Right lobe of liver (tissue), 4 donors: ENCODE results near the gene INO80.

Experiments
- POLR2A ChIP-seq: fragments of 450-650 bp; IDR thresholded peaks from one replicate; pipeline ENCODE4 v1.6.1; 2017; ENCODE audit warnings: antibody characterized with exemption, mild to moderate bottlenecking
- TF ChIP-seq, protein P1 (sequence below), 4 donors: fragments of 200-600 bp in 3 of 4; fragments of 450-650 bp in 1 of 4; IDR thresholded peaks; one replicate each; pipeline versions ENCODE4 v1.5.1 to v1.8.0; 2016 to 2022; ENCODE audit warnings: antibody characterized with exemption in 4 of 4, mild to moderate bottlenecking in 2 of 4
- donor health status: DM: no; HTN: no; CAD: no.
- donor health status: DM: no; HTN: no; CAD: no.
- donor health status: DM: no; HTN: yes; CAD: no.

DNA sequence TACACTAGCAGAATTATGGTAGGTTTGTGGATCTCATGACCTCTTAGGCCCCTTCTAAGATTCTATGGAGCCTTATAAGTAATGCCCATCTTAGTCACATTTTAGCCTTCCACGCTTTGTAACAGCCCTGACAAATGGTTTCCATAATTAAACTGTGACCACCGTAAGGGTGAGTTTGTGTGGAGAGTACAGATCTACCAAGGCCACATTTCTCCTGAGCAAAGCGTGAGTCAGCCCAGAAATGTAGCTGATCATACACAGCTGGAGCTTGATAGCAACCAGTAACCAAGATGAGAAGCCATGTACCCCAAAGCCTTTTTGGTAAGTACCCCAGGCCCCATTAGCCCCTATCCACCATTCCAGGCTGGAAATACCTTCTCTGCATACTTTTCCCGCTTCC lies 131.1 kb downstream of the INO80 start:
- no peak for TF ChIP-seq POLR2A
- TF ChIP-seq, protein P1, sequence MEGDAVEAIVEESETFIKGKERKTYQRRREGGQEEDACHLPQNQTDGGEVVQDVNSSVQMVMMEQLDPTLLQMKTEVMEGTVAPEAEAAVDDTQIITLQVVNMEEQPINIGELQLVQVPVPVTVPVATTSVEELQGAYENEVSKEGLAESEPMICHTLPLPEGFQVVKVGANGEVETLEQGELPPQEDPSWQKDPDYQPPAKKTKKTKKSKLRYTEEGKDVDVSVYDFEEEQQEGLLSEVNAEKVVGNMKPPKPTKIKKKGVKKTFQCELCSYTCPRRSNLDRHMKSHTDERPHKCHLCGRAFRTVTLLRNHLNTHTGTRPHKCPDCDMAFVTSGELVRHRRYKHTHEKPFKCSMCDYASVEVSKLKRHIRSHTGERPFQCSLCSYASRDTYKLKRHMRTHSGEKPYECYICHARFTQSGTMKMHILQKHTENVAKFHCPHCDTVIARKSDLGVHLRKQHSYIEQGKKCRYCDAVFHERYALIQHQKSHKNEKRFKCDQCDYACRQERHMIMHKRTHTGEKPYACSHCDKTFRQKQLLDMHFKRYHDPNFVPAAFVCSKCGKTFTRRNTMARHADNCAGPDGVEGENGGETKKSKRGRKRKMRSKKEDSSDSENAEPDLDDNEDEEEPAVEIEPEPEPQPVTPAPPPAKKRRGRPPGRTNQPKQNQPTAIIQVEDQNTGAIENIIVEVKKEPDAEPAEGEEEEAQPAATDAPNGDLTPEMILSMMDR (IDR thresholded peaks at IDR 0.05): no peak
